Measurements from ENCODE around the gene APELA.

- no peak for TF ChIP-seq CTCF (IDR thresholded peaks at IDR 0.05)
- no peak for TF ChIP-seq POLR2A (IDR thresholded peaks at IDR 0.05)
These were observed 30.4 kb upstream of the APELA start for GRCh38 chr4:164846566-164846965.
